ENCODE results near the gene UBE2E2. TPM values are rescaled to one million over a fixed set of nuclear protein-coding genes. Genes with fewer than 3 reads are reported as not detected.

The UBE2E2 gene
- total and polyA plus RNA-seq, 12 donors = 19.5 to 63.8 (median 52.2) TPM

- Histone ChIP-seq H3K9me3 (peaks cover 0 to 35% (median 0%) of the 10 kb centered on the region in 11 donors), H3K27me3 (no peaks in the 10 kb centered on the region), H3K36me3 (no peaks in the 10 kb centered on the region), H3K27ac (no peak overlapping the region), H3K4me1 (no peaks in the 10 kb centered on the region), H3K4me3 (no peak overlapping the region)
- WGBS, 2 donors = 97 to 99% methylated on average over 2 of the region's 2 CpGs
- DNase-seq (no peak), ATAC-seq (no peak)
- TF ChIP-seq CTCF (IDR thresholded peaks at IDR 0.05) = no peak
- intact Hi-C loops (cut with DNase I) = loop anchor here in 1 of 10 donors (5.0 kb wide), 1 partner anchor 392 kb away; no protein-coding TSS in a partner anchor
Observed at GRCh38 chr3:23475446-23475845, 272.3 kb downstream of the UBE2E2 start.

- DNase-seq (no peak), ATAC-seq (no peak)
- H3K4me3 ChIP-seq = no peak overlapping the region
- 83 to 88% methylated on average over 3 of the region's 3 CpGs for WGBS, 2 donors
- H3K36me3 ChIP-seq = no peaks in the 10 kb centered on the region
- peaks cover 0 to 18% (median 10%) of the 10 kb centered on the region in 9 donors for H3K4me1 ChIP-seq
- H3K27ac ChIP-seq = no peak overlapping the region
- no peak for TF ChIP-seq CTCF (IDR thresholded peaks at IDR 0.05)
- H3K9me3 ChIP-seq = peaks cover 0 to 33% (median 0%) of the 10 kb centered on the region in 11 donors
- intact Hi-C loops (cut with DNase I) = loop anchor here in 1 of 10 donors (5.0 kb wide), 1 partner anchor 388 kb away; no protein-coding TSS in a partner anchor
- no peaks in the 10 kb centered on the region for H3K27me3 ChIP-seq
Observed at GRCh38 chr3:23479026-23479425, 275.9 kb downstream of the UBE2E2 start.

GRCh38 chr3:23479615-23480328 is 276.6 kb downstream of the UBE2E2 start:
- no peaks in the 10 kb centered on the region for H3K36me3 ChIP-seq
- TF ChIP-seq CTCF (IDR thresholded peaks at IDR 0.05) = no peak
- H3K4me3 ChIP-seq = no peak overlapping the region
- no peaks in the 10 kb centered on the region for H3K27me3 ChIP-seq
- intact Hi-C loops (cut with DNase I) = loop anchor here in 1 of 10 donors (5.0 kb wide), 1 partner anchor 388 kb away; no protein-coding TSS in a partner anchor
- ATAC-seq (peak in 2 of 8 donors; percentile 15 to 52), DNase-seq (no peak)
- 89 to 90% methylated on average over 7 of the region's 7 CpGs for WGBS, 2 donors
- no peak overlapping the region for H3K27ac ChIP-seq
- H3K4me1 ChIP-seq = peaks cover 0 to 21% (median 10%) of the 10 kb centered on the region in 9 donors
- H3K9me3 ChIP-seq = peaks cover 0 to 31% (median 0%) of the 10 kb centered on the region in 11 donors

GRCh38 chr3:23480329-23480714 is 277.2 kb downstream of the UBE2E2 start:
- intact Hi-C loops (cut with DNase I) = no loop called here
- Histone ChIP-seq H3K36me3 (no peaks in the 10 kb centered on the region), H3K27me3 (no peaks in the 10 kb centered on the region), H3K27ac (no peak overlapping the region), H3K9me3 (peaks cover 0 to 31% (median 0%) of the 10 kb centered on the region in 11 donors), H3K4me3 (no peak overlapping the region), H3K4me1 (peaks cover 0 to 21% (median 10%) of the 10 kb centered on the region in 9 donors)
- no peak for DNase-seq
- ATAC-seq = peak in 2 of 8 donors; percentile 27 to 55
- WGBS, 2 donors = 97% methylated on average over 8 of the region's 8 CpGs
- no peak for TF ChIP-seq CTCF (IDR thresholded peaks at IDR 0.05)
